HG03066 (cell line): ENCODE results near the gene CIRBP.

Experiments
- ATAC-seq: cut with Tn5 transposase; IDR thresholded peaks from one replicate; pipeline ENCODE4 v1.9.1; 2021; ENCODE audit warnings: low read depth; ENCODE audit not compliant: unreplicated experiment

The CIRBP gene

GRCh38 chr19:1276628-1277022 is 7.5 kb downstream of the CIRBP start:
- no peak for ATAC-seq

GRCh38 chr19:1277061-1277460 is 7.9 kb downstream of the CIRBP start:
- ATAC-seq, result no peak

DNA sequence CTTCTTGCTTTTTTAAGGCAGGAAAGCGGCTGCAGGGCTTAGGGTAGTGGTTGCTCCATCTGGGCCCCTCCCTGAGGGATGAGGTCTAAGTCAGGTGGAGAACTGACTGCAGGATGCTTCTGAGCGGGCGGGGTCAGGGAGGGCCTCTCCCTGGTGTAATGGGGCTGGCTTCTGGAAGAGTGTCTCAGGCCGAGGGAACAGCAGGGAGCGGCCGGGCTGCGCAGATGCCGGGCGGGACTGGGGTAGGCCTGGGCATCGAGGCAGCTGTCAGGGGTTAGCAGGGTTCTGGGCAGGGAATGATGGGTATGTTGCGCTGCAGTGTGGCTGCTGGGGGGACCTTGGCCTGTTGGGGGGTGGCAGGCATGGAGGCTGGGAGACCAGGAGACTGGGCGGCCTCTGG is 8.9 kb downstream of the CIRBP start:
- ATAC-seq, result no peak

GRCh38 chr19:1278713-1279660 is 9.9 kb downstream of the CIRBP start:
- ATAC-seq, result no peak

DNA sequence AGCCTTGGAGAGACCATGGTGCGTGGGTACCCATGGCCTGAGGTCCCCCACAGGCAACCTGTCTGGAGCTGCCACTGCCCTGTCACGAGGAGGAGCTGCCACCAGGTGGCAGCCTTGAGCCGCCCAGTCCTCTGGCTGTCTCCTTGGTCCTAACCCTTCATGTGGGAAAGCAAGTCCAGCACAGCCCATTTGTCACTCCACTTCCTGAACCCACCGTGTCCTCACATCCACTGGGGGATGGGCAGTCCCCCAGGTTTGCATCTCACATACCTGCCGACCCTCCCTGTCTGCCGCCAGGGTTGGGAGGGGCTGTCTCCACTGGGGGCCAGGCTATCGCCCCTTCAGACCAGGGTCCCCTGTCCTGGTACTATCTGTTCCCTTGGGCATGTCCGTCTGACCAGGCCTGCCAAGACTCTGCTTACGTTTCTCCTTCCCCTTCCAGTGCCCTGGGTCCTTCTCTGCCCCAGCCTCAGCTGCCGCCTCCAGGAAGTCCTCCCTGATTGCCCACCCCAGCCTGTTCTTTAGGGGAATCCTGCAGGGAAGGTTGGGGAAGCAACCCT is 10.7 kb downstream of the CIRBP start:
- ATAC-seq, result no peak

DNA sequence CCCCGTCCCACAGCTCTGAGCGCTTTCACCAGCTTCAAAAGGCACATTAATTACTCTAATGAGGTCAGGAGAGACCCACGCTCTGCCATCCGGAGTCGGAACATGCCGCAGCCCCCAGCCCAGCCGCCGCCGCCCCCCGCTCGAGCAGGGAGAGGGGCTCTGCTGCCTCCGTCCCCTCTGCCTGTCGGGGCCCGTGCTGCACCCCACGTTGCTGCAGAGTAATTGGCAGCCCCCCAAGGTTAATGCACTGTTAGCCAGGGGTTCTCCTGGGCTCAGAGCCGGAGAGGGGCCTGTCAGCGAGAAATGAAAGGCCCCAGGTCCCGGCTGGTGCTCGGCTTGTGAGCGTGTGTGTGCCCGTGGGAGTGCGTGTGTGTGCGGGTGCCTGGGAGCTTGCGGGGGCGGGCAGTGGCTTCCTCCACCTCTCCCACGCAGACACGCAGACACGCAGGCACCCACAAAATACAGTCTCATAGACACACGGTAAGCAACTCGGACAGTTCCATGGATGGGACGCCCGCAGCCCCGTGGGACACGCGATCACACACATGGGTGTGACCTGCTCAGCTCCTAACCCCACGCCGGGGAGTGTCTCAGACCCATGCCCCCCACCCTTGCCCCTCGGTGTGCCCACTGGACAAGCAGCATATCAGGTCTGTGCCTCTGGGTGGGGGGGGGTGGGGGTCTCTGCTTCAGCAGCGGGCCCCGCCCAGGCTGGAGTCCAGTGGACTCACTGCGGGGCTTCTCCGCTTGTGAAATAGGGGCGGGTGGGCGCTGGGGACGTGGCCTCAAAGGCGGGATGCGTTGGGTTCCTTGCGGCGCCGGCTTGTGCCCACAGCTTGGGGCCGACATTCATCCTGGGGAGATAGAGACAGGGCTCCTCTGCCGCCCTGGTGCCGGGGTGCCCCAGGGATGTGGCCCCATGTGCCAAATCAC is 11.8 kb downstream of the CIRBP start:
- ATAC-seq, result no peak

DNA sequence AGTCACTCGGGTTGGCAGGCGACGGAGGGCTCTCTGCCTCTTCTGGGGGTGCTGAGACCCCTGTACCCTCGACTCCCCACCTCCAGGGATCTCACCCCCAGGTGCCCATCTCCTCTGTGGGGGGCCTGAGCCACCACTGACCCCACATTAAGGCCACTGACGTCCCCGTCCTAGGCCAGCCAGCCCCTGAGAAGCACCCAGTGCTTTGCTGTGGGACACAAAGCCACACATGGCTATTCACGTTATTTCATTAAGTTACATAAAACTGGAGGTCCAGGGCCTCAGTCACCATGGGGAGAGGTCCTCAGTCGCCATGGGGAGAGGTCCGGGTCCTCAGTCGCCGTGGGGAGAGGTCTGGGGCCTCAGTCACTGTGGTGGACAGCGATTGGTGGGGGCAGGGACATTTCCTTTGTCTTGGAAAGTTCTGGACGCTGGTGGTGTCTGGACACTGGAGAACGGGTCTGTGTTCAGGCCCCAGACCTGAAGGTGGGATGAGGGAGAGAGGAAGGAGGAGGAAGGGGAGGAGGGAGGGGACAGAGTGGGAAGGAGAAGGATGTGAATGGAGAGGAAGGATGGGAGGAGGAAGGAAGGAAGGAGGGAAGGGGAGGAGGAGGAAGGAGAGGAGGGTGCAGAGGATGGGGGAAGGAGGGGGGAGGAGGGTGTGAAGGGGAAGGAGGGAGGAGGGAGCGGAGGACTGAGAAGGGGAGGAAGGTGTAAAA is 12.6 kb downstream of the CIRBP start:
- ATAC-seq, result no peak

GRCh38 chr19:1282588-1283206 is 13.6 kb downstream of the CIRBP start:
- ATAC-seq, result no peak

GRCh38 chr19:1283207-1283916 is 14.2 kb downstream of the CIRBP start:
- no peak for ATAC-seq

DNA sequence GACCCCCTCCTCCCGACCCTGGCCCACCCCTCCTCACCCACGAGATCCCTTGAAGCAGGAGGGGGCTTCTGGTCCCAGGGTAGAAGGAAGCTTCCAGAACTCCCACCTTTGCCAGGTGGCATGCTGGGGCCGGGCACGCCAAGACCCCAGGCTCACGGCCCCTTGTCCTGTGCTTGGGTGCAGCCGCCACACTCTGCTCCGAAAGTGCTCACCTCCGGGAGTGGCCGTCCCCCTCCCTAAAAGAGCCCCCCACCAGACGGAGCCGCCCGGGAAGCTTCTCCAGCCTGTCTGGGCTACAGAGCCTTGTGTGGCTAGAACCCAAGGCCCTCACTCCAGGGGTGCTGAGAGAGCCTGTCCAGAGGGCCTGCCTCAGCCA is 14.8 kb downstream of the CIRBP start:
- ATAC-seq, result no peak

DNA sequence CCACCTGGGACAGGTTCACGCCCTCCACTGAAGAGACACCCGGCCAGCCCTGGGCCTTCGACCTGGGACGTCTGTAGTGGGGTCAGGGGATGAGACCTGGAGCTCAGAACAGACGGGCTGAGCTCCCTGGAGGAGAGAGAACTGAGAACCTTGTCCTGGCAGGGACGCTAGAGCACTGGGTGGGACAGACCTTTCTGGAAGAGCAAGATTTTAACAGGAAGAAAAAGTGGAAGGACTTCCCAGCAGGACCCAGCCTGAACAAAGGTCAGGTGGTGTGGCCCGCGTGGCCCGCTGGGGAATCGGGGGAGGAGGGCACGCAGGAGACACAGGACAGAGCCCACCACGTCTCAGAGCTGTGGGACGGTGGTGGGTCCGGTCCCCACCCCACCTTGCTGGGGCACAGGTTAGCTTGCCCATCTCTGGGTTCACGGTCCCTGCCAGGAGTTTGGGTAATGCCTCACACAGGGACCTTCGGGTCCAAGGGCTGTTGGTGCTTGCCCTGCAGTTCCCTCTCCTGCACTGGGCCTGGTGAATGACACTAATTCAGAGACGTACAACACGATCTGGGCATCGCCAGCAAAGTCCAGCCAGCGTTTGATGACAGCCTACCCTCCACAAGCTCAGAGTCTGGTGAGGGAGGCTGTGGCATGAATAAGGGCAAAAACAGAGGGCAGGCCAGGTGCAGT is 15.3 kb downstream of the CIRBP start:
- ATAC-seq, result no peak

GRCh38 chr19:1284979-1285736 is 16.0 kb downstream of the CIRBP start:
- no peak for ATAC-seq

GRCh38 chr19:1285737-1286360 is 16.7 kb downstream of the CIRBP start, which contains the start of gene EFNA2:
Gene EFNA2, plus strand, starts transcription at chr19:1285873. Its CDS starts 296 bp downstream, at chr19:1286169.
- ATAC-seq, result no peak

DNA sequence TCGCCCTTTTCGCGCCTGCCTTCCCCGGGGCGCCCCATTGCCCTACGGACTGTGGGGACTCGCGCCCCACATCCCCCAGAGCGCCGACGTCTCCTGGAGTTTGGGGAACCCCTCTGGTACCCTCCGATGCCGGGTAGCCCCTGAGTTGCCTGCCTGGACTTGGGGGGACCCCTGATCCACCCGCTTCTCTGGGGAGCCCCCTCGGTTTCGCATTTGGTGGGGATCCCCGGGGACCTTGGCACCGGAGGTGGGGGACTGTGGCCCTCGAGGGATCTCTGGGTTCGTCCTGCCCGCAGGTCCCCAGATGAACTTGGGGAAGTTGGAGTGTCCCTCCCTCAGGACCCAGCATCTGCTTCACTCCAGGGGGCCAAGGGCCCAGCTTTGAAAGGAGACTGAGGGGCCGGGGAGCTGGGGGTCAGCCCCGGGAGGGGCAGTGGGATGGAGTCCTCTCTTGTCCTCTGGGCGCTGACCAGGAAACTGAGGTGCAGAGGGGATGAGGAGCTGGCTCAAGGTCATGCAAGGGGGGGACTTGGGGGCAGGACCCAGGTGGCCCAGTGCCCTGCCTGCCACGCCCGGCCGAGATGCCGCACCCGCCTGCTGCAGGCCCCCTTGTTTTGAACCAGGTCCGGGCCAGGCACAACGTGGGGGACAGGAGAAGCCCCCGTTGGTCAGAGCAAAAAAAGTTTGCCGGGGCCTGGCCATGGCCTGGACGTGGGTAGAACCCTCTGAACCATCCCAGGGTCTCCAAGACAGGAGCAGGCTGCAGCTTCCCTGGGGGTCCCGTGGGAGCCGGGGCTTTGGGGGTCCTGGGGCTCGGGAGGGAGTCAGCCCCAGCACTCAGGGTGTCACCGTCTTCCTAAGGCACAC is 17.6 kb downstream of the CIRBP start:
- no peak for ATAC-seq

- ATAC-seq, result no peak
Observed at GRCh38 chr19:1287354-1288225, 18.5 kb downstream of the CIRBP start.

DNA sequence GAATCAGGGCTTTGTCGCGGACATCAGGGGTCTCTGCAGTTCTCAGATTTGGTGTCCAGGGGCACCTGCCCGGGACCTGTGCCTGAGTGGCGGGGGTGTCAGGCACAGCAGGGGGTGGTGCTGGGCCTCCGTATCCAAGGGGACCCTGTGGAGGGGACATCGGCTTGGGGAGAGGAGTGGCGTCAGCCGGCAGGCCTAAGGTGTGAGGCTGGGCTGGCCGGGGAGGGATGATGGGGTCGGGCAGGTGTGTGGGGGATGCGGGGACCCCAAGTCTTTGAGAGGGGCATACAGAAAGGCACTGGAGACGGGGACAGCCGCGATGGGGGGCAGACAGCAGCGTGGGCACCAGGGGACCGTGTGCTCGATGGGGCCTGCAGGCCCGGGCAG is 19.1 kb downstream of the CIRBP start:
- no peak for ATAC-seq
